AG08396 (cell line): ENCODE data around the gene DAGLA.
"Not testable (repeated sequence)": the region's sequence is repeated elsewhere in the genome, so short reads cannot be mapped to it uniquely, and the experiment has no call there.

Experiments
- DNase-seq: peaks from one replicate; pipeline ENCODE4 v3.0.0; 2012; ENCODE audit warnings: low spot score, mixed read lengths

The DAGLA gene

GRCh38 chr11:61679893-61680621 lies at the start of gene DAGLA:
TSS of gene DAGLA (plus strand) at chr11:61680391. CDS start at chr11:61720156, 39,765 bp downstream.
- peak; percentile 96 for DNase-seq

- DNase-seq: no peak
Measured at GRCh38 chr11:61632096-61632495, 48.1 kb upstream of the DAGLA start.

DNA sequence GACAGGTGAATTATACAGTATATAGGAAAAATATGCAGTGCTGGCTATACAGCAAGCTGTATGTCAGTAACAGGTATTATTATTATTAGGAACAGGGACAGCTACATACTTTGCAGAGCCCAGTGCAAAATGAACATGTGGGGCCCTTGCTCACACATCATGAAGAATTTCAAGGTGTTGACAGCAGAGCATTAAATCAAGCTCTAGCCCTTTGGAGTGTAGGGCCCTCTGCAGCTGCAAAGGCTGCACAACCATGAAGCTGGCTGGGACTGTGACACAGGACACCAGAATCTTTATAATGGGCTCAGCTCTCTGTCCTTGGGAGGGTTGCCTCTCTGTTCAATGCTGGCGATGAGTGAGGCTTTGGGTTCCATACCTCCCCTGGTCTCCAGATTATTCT lies 44.9 kb upstream of the DAGLA start:
- DNase-seq: no peak

DNA sequence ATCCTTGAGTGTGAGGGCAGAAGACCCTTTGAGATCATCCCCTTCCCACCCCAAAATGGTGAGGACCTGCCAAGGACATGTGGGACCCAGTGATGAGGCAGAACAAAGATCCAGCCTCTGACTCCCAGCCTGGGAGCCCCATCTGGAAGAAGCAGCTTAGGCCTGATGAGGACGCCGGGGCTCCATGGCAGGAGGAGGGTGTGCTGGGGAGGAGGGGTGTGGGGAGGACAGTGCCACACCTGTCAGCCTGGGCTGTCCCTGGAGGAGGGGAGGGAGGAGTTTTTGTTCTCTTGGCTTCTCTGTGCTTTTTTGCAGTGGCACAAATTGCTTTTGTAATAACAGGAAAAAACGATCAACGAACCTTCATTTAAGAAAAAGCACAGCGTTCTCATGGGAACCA lies 44.4 kb upstream of the DAGLA start:
- no peak for DNase-seq

- no peak for DNase-seq
Measured at GRCh38 chr11:61636676-61637075, 43.5 kb upstream of the DAGLA start.

- no peak for DNase-seq
Measured at GRCh38 chr11:61637277-61637676, 42.9 kb upstream of the DAGLA start.

- no peak for DNase-seq
Measured at GRCh38 chr11:61639816-61640443, 40.3 kb upstream of the DAGLA start.

GRCh38 chr11:61642162-61642561 lies 38.0 kb upstream of the DAGLA start:
- DNase-seq: no peak

DNA sequence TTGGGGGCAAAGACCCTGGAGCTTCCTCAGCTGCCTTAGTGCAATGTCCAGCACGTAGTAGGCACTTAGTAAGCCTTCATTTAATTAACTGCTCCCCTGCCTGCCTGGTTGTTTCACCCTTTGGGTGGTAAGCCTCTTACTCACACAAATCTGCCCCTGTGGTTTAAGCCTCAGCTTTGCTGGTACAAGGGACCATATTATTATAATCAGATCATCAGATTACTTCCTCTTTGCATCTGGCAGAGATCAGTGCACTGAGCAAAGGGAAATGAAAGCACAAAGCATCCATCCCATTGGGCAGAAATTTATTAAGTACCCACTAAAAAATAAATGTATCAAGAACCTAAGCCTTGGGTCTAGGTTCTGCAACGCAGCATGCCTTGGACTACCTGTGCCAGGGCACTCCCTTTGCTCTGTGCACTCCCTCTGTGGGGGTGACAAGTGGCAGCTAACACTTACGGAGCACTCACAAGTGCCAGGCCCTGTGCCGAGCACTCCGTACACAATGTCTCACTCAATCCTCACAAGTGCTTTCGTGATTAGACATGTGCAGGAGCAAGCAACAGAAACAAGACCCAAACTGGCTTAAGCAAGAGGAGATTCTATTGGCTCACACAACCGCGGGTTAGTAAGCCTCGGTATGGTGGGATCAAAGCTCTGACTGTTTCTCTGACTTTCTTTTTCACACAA lies 34.9 kb upstream of the DAGLA start:
- DNase-seq: no peak

GRCh38 chr11:61647529-61647928 lies 32.7 kb upstream of the DAGLA start:
- no peak for DNase-seq

GRCh38 chr11:61650781-61651571 lies 29.2 kb upstream of the DAGLA start:
- no peak for DNase-seq

DNA sequence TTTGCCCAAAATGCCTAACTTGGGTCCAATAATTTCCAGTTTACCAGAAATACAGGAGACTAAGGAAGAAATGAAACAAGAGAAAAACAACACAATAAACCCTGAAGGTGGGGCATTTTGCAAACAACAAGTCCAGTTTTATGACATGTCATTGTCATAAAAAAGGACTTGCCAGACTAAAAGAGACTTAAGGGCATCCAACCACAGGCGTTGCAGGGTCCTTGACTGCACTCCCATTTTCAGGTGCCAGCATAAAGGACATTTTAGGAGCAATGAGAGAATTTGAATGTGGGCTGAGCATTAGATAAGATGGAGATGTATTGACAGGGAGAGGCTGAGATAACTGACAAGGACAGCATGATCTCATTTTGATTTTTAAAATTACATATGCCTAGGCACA lies 28.1 kb upstream of the DAGLA start:
- no peak for DNase-seq

DNA sequence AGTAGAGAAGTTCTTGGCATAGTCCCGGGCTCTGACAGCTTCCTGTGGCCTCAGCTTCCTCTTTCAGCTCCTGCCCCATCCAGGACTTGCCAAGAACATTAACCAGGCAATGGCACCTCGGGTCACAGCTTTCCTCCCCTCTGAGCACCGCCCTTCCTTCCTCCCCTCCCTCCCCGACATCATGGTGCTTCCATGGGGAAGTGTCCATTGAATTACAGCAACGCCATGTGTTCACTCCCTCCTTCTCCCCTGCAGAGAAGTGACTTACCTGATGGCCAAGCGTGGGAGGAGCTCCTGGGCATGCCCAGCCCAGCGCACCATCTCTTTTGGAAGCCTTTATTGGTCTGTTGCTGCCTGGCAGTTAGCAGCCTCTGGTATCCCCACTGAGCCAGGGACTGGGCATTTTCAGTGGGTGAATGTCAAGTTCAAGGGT lies 25.8 kb upstream of the DAGLA start:
- no peak for DNase-seq

- DNase-seq: not testable (repeated sequence)
Measured at GRCh38 chr11:61655266-61656159, 24.7 kb upstream of the DAGLA start.

DNA sequence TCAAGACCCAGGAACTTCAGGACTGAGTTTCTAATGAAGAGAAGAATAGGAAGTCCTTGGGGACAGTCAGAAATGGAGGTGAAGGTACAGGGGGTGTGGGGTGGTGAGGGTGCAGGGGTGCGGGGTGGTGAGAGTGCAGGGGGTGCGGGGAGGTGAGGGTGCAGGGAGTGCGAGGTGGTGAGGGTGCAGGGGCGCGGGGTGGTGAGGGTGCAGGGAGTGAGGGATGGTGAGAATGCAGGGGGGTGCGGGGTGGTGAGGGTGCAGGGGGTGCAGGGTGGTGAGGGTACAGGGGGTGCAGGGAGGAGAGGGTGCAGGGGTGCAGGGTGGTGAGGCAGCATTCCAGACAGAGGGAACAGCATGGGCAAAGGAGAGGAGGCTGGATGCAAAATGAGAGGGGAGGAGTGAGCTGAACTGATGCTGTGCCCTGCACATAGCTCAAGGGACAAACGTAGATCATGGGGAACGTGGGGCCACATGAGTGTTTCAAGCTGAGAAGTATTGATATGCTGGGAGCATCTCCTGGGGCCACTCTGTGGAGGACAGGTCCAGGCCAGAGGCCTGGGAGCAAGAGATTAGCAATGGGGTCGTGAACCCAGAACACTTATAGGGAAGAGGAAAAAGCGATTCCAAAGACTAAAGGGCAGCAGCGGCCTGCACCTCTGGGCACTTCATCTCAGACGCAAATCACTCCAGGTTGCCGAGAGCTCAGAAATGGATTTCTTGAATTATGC lies 23.7 kb upstream of the DAGLA start:
- DNase-seq: no peak

DNA sequence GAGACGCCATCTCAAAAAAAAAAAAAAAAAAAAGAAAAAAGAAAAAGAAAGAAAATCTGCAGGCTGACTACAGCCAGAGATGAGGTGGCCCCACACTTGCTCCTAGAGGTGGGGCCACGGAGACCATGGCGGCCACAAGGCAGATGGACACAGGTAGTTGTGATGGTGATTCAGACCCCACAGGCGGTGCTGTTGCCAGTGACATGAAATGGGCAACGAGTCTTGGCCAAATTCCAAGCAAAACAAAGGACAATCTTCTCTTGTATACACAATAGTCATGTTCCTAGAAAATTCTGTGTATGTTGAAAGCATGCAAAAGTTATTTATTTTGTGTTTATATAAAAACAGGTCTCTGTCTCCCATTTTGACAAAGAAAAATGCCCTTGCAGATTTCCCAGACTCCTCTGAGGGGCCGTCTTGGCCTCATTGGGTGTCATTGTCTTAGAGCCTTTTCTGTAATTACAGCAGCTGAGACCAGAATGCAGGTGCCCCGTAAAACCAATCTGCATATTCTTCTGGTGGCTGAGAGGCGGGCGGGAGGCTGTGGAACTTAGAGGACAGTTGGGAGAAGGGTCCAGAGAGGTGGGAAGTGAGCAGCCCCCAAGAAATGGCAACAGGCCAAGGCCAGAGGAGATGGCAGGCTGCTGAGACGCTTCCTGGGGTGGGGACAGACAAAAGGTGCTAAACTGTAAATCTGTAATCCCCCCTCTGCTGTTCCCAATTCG lies 22.5 kb upstream of the DAGLA start:
- no peak for DNase-seq

DNA sequence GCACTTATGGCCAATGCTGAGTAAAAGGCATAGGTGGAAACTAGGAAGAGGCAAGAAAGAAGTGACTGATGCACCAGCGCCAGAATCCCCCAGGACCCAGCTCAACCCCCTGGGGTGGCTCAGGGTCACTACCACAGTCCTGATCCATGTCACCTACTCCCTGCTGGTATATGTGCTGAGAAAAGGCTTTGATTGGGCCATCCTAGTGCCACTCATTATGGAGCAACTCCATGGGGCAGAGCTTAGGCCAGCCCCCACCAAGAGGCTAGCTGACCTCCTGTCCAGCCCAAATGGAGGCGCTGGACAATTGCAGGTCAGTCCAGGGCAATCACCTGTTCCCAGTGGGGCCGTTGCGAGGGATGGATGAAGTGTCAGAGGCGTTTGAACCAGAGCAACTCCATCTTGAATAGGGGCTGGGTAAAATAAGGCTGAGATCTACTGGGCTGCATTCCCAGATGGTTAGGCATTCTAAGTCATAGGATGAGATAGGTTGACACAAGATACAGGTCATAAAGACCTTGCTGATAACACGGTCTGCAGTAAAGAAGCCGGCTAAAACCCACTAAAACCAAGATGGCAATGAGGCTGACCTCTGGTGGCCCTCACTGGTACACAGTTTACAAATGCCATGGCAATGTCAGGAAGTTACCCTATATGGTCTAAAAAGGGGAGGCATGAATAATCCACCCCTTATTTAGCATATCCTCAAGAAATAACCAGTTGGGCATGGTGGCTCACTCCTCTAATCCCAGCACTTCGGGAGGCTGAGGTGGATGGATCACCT lies 20.6 kb upstream of the DAGLA start:
- no peak for DNase-seq

DNA sequence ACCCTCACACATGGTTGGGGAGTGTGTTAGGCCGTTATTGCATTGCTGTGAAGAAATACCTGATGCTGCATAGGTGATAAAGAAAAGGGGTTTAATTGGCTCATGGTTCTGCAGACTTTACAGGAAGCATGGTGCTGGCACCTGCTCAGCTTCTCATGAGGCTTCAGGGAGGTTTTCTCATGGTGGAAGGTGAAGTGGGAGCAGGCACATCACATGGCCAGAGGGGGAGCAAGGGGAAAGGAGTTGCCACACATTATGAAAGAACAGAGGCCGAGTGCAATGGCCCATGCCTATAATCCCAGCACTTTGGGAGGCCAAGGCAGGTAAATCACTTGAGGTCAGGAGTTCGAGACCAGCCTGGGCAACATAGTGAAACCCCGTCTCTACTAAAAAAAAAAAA lies 19.2 kb upstream of the DAGLA start:
- DNase-seq: not testable (repeated sequence)

GRCh38 chr11:61666684-61667297 lies 13.4 kb upstream of the DAGLA start:
- DNase-seq: no peak
